ENCODE data around the gene RABAC1. TPM values are rescaled to one million over a fixed set of nuclear protein-coding genes. Genes with fewer than 3 reads are reported as not detected.

RABAC1 gene, protein sequence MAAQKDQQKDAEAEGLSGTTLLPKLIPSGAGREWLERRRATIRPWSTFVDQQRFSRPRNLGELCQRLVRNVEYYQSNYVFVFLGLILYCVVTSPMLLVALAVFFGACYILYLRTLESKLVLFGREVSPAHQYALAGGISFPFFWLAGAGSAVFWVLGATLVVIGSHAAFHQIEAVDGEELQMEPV
- total RNA-seq: 10 to 100 TPM; 35.3 to 49.7 TPM

GRCh38 chr19:41959056-41960053, at the start of gene RABAC1:
Gene RABAC1, minus strand, starts transcription at chr19:41959321. Its CDS starts 29 bp downstream, at chr19:41959292.
- intact Hi-C loops (cut with DNase I, micrococcal nuclease): loop anchor here (1.0 to 5.0 kb wide), 11 partner anchors 14 to 1793 kb away; partner anchors contain the start of genes ATP1A3 (in 1 of the 2), DEDD2 (in 1 of the 2), GSK3A (in 1 of the 2) and SMG9 (in 1 of the 2)
- Mint-ChIP-seq H3K27ac (peak within 1 kb of the TSS; percentile 87), H3K4me1 (peaks cover 16% of the 10 kb centered on the region), H3K4me3 (peak within 1 kb of the TSS; percentile 81), H3K9me3 (ENCODE audit: low read depth) (no peaks in the 10 kb centered on the region), H3K27me3 (no peaks in the 10 kb centered on the region), H3K36me3 (ENCODE audit: low read depth) (no peaks in the 10 kb centered on the region)
- peak; percentile 94 for DNase-seq
- ChIA-PET POLR2A (interaction anchor here (1.0 to 1.6 kb wide), 4 partner anchors 14 to 100 kb away, joined by 3 to 6 read pairs (median 4); partner anchors contain the start of gene RPS19), CTCF (interaction anchor here (0.5 to 3.7 kb wide), 13 partner anchors 14 to 651 kb away, joined by 3 to 14 read pairs (median 3); partner anchors contain the start of gene RPS19)
- ATAC-seq: peak; percentile 88

DNA sequence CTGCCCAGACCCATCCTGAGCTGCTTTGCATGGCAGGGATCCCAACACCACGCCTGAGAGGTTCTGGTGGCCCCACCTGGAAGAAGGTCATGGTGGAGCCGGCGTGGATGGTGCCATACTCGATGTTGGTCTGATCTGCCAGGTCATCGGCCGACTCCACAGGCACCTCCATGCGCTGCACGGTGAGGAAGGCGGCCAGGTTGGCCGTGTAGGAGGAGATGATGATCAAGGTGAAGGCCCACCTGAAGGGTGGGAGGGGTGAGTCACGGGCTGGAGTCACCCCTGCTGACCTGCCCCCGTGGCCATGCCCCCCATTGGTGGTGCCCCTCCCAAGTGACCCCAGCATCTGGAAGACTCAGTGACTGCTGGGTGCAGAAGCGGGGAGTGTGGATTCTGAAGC, 47.4 kb upstream of the RABAC1 start:
- no peak for ATAC-seq
- no peaks in the 10 kb centered on the region for H3K9me3 Mint-ChIP-seq (ENCODE audit: low read depth)
- H3K4me1 Mint-ChIP-seq: no peaks in the 10 kb centered on the region
- peaks cover 16% of the 10 kb centered on the region for H3K27me3 Mint-ChIP-seq
- no peak for DNase-seq
- ChIA-PET CTCF (no interaction called here), POLR2A (no interaction called here)
- no peak overlapping the region for H3K4me3 Mint-ChIP-seq
- no peak overlapping the region for H3K27ac Mint-ChIP-seq
- H3K36me3 Mint-ChIP-seq (ENCODE audit: low read depth): no peaks in the 10 kb centered on the region
- intact Hi-C loops (cut with DNase I, micrococcal nuclease): no loop called here

- no peak overlapping the region for H3K4me3 Mint-ChIP-seq
- H3K36me3 Mint-ChIP-seq (ENCODE audit: low read depth): no peaks in the 10 kb centered on the region
- no peak overlapping the region for H3K27ac Mint-ChIP-seq
- no peaks in the 10 kb centered on the region for H3K4me1 Mint-ChIP-seq
- POLR2A ChIA-PET: no interaction called here
- intact Hi-C loops (cut with DNase I, micrococcal nuclease): no loop called here
- CTCF ChIA-PET: no interaction called here
- no peaks in the 10 kb centered on the region for H3K9me3 Mint-ChIP-seq (ENCODE audit: low read depth)
- DNase-seq: no peak
- no peak for ATAC-seq
- peaks cover 24% of the 10 kb centered on the region for H3K27me3 Mint-ChIP-seq
These were observed 46.4 kb upstream of the RABAC1 start for GRCh38 chr19:42005504-42005903.

GRCh38 chr19:42003506-42004294, 44.6 kb upstream of the RABAC1 start:
- no peak overlapping the region for H3K27ac Mint-ChIP-seq
- H3K36me3 Mint-ChIP-seq (ENCODE audit: low read depth): no peaks in the 10 kb centered on the region
- peaks cover 36% of the 10 kb centered on the region for H3K27me3 Mint-ChIP-seq
- CTCF ChIA-PET: interaction anchor here (1.2 kb wide), 1 partner anchor 25 kb away, joined by 3 read pairs; no protein-coding TSS in a partner anchor
- H3K4me3 Mint-ChIP-seq: no peak overlapping the region
- no peak for ATAC-seq
- H3K9me3 Mint-ChIP-seq (ENCODE audit: low read depth): no peaks in the 10 kb centered on the region
- no peak for DNase-seq
- peaks cover 3% of the 10 kb centered on the region for H3K4me1 Mint-ChIP-seq
- intact Hi-C loops (cut with DNase I, micrococcal nuclease): no loop called here
- POLR2A ChIA-PET: no interaction called here

DNA sequence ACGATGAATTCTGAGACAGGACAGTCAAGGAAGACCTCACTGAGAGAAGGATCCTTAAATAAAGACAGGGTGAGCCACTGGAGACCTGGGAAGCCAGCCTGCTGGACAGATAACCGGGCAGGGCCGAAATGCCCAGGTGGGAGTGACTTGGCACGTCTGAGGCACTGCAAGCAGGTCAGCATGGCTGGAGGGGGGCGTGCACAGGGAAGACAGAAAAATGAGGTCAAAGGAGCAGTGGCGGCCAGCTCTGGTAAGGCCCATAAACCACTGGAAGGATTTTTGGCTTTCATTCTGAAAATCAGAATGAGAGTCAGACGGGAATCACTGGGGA, 40.7 kb upstream of the RABAC1 start:
- intact Hi-C loops (cut with DNase I, micrococcal nuclease): loop anchor here in 1 of 2 experiments (5.0 kb wide), 1 partner anchor 32 kb away; no protein-coding TSS in a partner anchor

GRCh38 chr19:41999071-41999877, 40.2 kb upstream of the RABAC1 start:
- Mint-ChIP-seq H3K4me3 (no peak overlapping the region), H3K27ac (no peak overlapping the region), H3K4me1 (peaks cover 25% of the 10 kb centered on the region), H3K36me3 (ENCODE audit: low read depth) (no peaks in the 10 kb centered on the region), H3K9me3 (ENCODE audit: low read depth) (no peaks in the 10 kb centered on the region), H3K27me3 (peaks cover 68% of the 10 kb centered on the region)
- ATAC-seq (no peak), DNase-seq (peak; percentile 41)
- ChIA-PET CTCF (interaction anchor here (0.7 to 1.0 kb wide), 2 partner anchors 9 to 36 kb away, joined by 3 to 6 read pairs; no protein-coding TSS in a partner anchor), POLR2A (no interaction called here)
- intact Hi-C loops (cut with DNase I, micrococcal nuclease): loop anchor here in 1 of 2 experiments (5.0 kb wide), 1 partner anchor 33 kb away; no protein-coding TSS in a partner anchor

More for the DNA sequence above, 40.7 kb upstream of the RABAC1 start:
- Mint-ChIP-seq H3K4me1 (peaks cover 20% of the 10 kb centered on the region), H3K27me3 (peaks cover 64% of the 10 kb centered on the region), H3K4me3 (no peak overlapping the region), H3K36me3 (ENCODE audit: low read depth) (no peaks in the 10 kb centered on the region), H3K27ac (no peak overlapping the region), H3K9me3 (ENCODE audit: low read depth) (no peaks in the 10 kb centered on the region)
- ATAC-seq (no peak), DNase-seq (no peak)
- POLR2A ChIA-PET: no interaction called here
- CTCF ChIA-PET: interaction anchor here (0.8 to 1.0 kb wide), 2 partner anchors 35 to 163 kb away, joined by 4 to 6 read pairs; no protein-coding TSS in a partner anchor

- DNase-seq (peak; percentile 79), ATAC-seq (no peak)
- Mint-ChIP-seq H3K9me3 (ENCODE audit: low read depth) (no peaks in the 10 kb centered on the region), H3K4me3 (no peak overlapping the region), H3K36me3 (ENCODE audit: low read depth) (no peaks in the 10 kb centered on the region), H3K27me3 (peaks cover 64% of the 10 kb centered on the region), H3K27ac (no peak overlapping the region), H3K4me1 (peaks cover 27% of the 10 kb centered on the region)
- CTCF ChIA-PET: interaction anchor here (0.7 kb wide), 1 partner anchor 9 kb away, joined by 3 read pairs; no protein-coding TSS in a partner anchor
- POLR2A ChIA-PET: no interaction called here
- intact Hi-C loops (cut with DNase I, micrococcal nuclease): loop anchor here (1.0 to 5.0 kb wide), 2 partner anchors 34 to 36 kb away; no protein-coding TSS in a partner anchor
These were observed 39.3 kb upstream of the RABAC1 start for GRCh38 chr19:41998246-41999020.

DNA sequence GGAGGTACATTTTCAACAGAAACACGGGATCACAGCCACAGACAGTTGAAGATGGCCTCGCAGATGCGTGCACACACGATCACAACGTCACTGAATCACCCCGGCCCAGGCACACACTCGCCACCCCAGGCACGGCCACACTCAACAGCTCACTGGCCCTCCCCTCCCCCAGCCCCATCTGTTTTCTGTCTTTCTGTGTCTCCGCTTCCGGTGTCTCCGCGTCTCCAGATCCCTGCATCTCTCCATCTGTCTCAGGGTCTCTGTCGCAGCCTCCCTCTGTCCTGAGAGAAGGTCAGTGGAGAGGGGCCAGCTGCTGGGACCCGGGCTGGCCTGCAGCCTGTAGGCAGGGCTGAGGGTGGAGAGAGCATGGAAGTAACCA, 38.7 kb upstream of the RABAC1 start:
- no peak overlapping the region for H3K27ac Mint-ChIP-seq

DNA sequence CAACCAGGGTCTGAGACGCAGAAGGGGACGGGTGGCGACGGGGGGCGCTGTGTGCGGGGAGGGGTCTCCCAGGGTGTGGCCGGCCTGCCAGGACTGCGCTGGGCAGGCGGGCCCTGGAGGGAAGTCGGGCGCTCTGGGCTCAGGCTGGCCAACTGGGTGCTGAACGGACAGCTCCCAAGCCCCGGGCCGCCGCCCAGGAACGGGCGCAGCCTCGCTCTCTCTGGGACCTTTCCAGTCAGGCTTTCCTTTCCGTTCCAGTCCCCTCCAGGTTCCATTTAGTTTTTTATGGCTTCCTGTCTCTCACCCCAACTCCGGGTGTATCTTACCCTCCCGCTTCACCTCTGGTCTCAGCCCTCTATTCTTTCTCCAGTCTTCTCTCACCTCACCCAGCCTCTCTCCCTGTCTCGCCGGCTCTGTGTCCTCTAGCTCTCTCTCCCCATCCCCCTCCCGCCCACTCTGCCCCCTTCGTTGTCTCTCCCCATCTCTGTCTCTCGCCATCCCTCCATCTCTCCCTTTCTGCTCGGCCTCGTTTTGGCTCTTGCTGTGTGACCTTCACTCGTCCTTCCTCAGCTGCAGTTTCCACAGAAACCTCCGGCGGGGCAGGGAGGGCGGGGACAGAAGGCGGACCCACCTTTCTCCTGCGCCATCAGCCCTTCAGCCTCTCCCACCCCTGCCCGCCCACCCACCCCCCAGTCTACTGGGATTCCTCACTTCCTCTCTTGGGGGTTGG, 38.2 kb upstream of the RABAC1 start:
- CTCF ChIA-PET: interaction anchor here (0.5 to 0.7 kb wide), 2 partner anchors 109 to 400 kb away, joined by 3 read pairs; no protein-coding TSS in a partner anchor
- Mint-ChIP-seq H3K9me3 (ENCODE audit: low read depth) (no peaks in the 10 kb centered on the region), H3K27me3 (peaks cover 62% of the 10 kb centered on the region), H3K27ac (no peak overlapping the region), H3K4me3 (no peak overlapping the region), H3K4me1 (peaks cover 29% of the 10 kb centered on the region), H3K36me3 (ENCODE audit: low read depth) (no peaks in the 10 kb centered on the region)
- POLR2A ChIA-PET: no interaction called here
- ATAC-seq: no peak
- DNase-seq: peak; percentile 71
- intact Hi-C loops (cut with DNase I, micrococcal nuclease): loop anchor here in 1 of 2 experiments (5.0 kb wide), 1 partner anchor 35 kb away; no protein-coding TSS in a partner anchor

More for the DNA sequence above, 38.7 kb upstream of the RABAC1 start:
- Mint-ChIP-seq H3K27me3 (peaks cover 65% of the 10 kb centered on the region), H3K4me1 (peaks cover 29% of the 10 kb centered on the region), H3K4me3 (no peak overlapping the region), H3K36me3 (ENCODE audit: low read depth) (no peaks in the 10 kb centered on the region), H3K9me3 (ENCODE audit: low read depth) (no peaks in the 10 kb centered on the region)
- CTCF ChIA-PET: no interaction called here
- ATAC-seq (no peak), DNase-seq (peak; percentile 35)
- POLR2A ChIA-PET: no interaction called here
- intact Hi-C loops (cut with DNase I, micrococcal nuclease): loop anchor here (1.0 to 5.0 kb wide), 2 partner anchors 34 to 36 kb away; no protein-coding TSS in a partner anchor

All from activated CD4-positive, alpha-beta T cell treated with anti-CD3 and anti-CD28 coated beads for 36 hours (primary cell).